WTC11 (cell line): ENCODE results near the gene TMEM116.

ENCODE experiments used
- CBFB ChIP-seq: sonication (generic); formaldehyde crosslinking; IDR thresholded peaks from 2 replicates; pipeline ENCODE4 v1.8.1; 2022; ENCODE audit warnings: mild to moderate bottlenecking, low read depth, missing genetic modification reagents
- TF ChIP-seq, protein P1 (sequence below): fragments of 200-600 bp; IDR thresholded peaks from 2 replicates; pipeline ENCODE4 v1.8.0; 2022; ENCODE audit warnings: antibody characterized with exemption

- TF ChIP-seq, protein P1, sequence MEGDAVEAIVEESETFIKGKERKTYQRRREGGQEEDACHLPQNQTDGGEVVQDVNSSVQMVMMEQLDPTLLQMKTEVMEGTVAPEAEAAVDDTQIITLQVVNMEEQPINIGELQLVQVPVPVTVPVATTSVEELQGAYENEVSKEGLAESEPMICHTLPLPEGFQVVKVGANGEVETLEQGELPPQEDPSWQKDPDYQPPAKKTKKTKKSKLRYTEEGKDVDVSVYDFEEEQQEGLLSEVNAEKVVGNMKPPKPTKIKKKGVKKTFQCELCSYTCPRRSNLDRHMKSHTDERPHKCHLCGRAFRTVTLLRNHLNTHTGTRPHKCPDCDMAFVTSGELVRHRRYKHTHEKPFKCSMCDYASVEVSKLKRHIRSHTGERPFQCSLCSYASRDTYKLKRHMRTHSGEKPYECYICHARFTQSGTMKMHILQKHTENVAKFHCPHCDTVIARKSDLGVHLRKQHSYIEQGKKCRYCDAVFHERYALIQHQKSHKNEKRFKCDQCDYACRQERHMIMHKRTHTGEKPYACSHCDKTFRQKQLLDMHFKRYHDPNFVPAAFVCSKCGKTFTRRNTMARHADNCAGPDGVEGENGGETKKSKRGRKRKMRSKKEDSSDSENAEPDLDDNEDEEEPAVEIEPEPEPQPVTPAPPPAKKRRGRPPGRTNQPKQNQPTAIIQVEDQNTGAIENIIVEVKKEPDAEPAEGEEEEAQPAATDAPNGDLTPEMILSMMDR: no peak
- no peak for TF ChIP-seq CBFB (CRISPR knock-in tag)
Observed at GRCh38 chr12:111943929-111944328, 69.0 kb downstream of the TMEM116 start.
